Brain microvascular endothelial cell (primary cell): ENCODE data around the gene COL3A1.

ENCODE experiments used
- DNase-seq: peaks from one replicate; pipeline ENCODE4 v3.0.0-alpha.2; 2020
- H3K27ac ChIP-seq: fragments of 250-450 bp; sonication (Bioruptor Pico); 2 replicates; pipeline ENCODE4 v1.5.1; 2020; ENCODE audit warnings: mild to moderate bottlenecking, moderate library complexity
- H3K27me3 ChIP-seq: fragments of 250-450 bp; sonication (Bioruptor Pico); replicated peaks from 2 replicates; pipeline ENCODE4 v1.5.1; 2020; ENCODE audit warnings: mild to moderate bottlenecking
- H3K36me3 ChIP-seq: fragments of 250-450 bp; sonication (Bioruptor Pico); replicated peaks from 2 replicates; pipeline ENCODE4 v1.5.1; 2020; ENCODE audit warnings: mild to moderate bottlenecking
- H3K4me3 ChIP-seq: 2 replicates; pipeline ENCODE4 v1.5.1; 2011; ENCODE audit warnings: low read depth, mild to moderate bottlenecking, control low read depth, low read length, moderate library complexity
- in situ Hi-C: cut with HindIII; loops from 2 replicates; pipeline ENCODE4 v1.10.0; 2017; ENCODE audit warnings: low sequenced_read_pairs, low pct_ligation_motif_present
- TF ChIP-seq, protein P1 (sequence below): IDR thresholded peaks from 2 replicates; pipeline ENCODE4 v1.5.1; 2011; ENCODE audit warnings: low read depth, mild to moderate bottlenecking, moderate library complexity, low read length, control low read depth, inconsistent platforms; ENCODE audit errors: missing control alignments

The COL3A1 gene

DNA sequence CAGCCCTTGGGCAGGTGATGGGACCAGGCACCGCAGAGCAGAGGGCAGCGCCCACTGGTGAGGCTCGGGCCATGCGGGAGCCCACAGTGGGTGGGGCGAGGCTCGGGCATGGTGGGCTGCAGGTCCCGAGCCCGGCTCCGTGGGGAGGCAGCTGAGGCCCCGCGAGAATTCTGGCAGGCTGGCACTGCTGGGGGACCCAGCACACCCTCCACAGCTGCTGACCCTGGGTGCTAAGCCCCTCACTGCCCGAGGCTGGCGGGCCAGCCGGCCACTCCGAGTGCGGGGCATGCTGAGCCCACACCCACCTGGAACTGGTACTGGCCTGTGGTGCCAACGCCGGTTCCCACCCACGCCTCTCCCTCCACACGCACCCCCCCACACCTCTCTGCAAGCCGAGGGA, 29.7 kb upstream of the COL3A1 start:
- TF ChIP-seq, protein P1, sequence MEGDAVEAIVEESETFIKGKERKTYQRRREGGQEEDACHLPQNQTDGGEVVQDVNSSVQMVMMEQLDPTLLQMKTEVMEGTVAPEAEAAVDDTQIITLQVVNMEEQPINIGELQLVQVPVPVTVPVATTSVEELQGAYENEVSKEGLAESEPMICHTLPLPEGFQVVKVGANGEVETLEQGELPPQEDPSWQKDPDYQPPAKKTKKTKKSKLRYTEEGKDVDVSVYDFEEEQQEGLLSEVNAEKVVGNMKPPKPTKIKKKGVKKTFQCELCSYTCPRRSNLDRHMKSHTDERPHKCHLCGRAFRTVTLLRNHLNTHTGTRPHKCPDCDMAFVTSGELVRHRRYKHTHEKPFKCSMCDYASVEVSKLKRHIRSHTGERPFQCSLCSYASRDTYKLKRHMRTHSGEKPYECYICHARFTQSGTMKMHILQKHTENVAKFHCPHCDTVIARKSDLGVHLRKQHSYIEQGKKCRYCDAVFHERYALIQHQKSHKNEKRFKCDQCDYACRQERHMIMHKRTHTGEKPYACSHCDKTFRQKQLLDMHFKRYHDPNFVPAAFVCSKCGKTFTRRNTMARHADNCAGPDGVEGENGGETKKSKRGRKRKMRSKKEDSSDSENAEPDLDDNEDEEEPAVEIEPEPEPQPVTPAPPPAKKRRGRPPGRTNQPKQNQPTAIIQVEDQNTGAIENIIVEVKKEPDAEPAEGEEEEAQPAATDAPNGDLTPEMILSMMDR: no peak
- Histone ChIP-seq H3K27me3 (no peaks in the 10 kb centered on the region), H3K27ac (no peak overlapping the region), H3K36me3 (no peaks in the 10 kb centered on the region), H3K4me3 (no peak overlapping the region)
- in situ Hi-C loops: no loop called here
- DNase-seq: no peak

DNA sequence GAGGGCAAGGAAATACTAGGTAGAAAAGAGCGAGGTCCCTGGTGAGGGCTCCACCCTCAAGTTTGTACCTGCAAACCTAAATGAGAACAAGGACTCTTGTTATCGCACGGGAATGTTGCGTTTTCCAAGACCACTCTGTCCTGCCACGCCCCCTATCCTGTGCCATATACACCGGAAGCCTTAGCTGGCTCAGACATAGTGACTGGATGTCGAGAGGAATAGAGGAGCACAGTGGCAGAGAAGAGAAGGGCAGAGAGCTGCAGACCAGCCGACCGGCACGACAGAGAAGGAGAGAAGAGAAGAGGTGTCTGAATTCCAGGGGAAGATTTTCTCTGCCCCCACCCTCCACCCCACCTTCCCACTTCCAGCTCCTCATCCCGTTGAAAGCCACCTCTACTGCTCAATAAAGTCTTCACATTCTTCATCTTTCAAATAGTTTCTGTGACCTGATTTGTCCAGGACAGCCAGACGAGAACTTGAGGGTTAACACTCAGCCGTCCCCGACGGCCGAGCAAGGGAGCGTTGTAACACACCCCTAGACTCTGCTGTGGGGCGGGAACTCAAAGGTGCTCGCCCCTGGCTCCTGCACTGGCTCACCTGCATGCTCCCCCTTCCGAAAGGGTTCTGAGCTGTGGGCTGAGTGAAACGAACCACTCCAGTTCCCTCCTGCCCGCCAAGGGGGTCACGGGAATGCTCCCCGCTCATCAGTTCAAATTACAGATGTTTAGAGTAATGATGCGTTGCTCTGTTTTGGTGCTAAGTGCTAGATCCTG, 24.9 kb upstream of the COL3A1 start:
- TF ChIP-seq, protein P1: no peak
- Histone ChIP-seq H3K27me3 (no peaks in the 10 kb centered on the region), H3K27ac (no peak overlapping the region), H3K4me3 (no peak overlapping the region), H3K36me3 (no peaks in the 10 kb centered on the region)
- in situ Hi-C loops: no loop called here
- no peak for DNase-seq

DNA sequence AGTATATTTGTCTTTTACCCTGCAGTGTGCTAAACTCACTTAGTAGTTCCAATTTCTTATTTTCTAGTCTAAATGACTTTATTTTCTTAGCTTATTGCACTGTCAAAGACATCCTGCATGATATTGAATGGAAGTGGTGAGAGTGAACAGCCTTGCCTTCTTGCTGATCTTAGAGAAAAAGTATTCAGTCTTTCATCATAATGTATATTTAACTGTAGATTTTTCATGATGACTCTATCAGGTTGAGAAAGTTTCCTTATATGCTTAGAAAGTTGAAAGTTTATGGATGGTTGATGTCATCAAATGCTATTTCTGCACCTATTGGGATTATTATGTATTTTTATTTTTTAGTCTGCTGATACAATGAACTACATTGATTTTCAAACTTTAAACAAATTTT, 21.3 kb upstream of the COL3A1 start:
- Histone ChIP-seq H3K4me3 (no peak overlapping the region), H3K27me3 (no peaks in the 10 kb centered on the region), H3K27ac (no peak overlapping the region), H3K36me3 (no peaks in the 10 kb centered on the region)
- TF ChIP-seq, protein P1: no peak
- DNase-seq: no peak
- in situ Hi-C loops: no loop called here

DNA sequence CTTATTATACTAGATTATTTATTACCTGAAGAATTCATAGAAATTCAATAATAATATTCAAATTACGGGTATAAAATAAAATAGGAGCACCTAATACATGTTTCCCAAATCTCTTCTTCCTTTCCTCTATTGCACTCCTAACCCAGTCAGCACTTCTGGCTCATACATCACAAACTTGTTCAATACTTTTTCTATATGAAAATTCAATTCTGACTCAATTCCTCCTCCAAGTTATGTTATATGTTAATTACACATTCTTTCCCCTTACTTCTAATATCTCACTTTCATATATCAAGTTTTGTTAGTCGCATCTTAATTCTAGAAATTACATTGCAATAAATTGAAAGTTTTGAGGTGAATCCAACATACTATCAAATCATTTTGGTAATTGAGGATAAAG, 17.9 kb upstream of the COL3A1 start:
- H3K27me3 ChIP-seq: no peaks in the 10 kb centered on the region
- in situ Hi-C loops: no loop called here
- no peak overlapping the region for H3K27ac ChIP-seq
- H3K4me3 ChIP-seq: no peak overlapping the region
- DNase-seq: no peak
- TF ChIP-seq, protein P1: no peak
- H3K36me3 ChIP-seq: no peaks in the 10 kb centered on the region

DNA sequence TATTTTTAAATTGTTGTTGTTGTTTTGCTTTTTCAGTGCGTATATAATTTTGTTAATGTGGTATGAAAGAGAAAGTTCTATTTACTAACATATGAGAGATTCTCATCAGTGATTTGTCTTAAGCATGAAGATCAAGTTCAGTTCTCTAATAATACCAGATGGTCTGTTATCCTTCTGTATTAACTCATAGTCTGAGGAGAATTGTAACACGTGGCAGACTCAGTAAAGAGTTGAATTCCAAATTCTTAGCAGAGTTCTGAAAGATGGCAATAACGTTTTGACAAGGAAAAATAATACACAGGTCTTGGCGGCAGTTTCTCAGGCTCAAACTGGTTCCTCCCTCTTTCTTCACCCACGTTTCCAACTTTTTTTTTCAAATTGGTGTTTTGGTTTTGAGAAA, 17.2 kb upstream of the COL3A1 start:
- no peaks in the 10 kb centered on the region for H3K36me3 ChIP-seq
- no peak overlapping the region for H3K4me3 ChIP-seq
- H3K27ac ChIP-seq: no peak overlapping the region
- in situ Hi-C loops: no loop called here
- no peaks in the 10 kb centered on the region for H3K27me3 ChIP-seq
- DNase-seq: no peak
- TF ChIP-seq, protein P1: no peak

DNA sequence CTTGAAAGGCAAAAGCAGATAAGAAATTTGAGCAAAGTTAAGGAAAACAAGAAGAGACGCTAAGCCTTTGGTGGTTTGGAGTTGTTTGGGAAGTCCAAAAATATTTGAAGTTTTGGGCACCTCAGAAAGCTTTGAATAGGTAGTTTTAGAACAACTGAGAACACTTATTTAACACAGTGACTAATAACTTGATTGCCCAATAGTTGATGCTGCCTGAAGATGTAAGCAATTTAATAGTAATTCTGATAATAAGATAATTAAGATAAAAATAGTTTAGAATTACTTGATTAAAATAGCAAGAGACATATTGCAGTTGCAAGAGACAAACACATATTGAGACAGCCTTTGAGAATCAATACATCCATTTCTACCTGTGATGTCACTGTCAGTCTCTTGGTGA, 16.5 kb upstream of the COL3A1 start:
- in situ Hi-C loops: no loop called here
- TF ChIP-seq, protein P1: no peak
- Histone ChIP-seq H3K27ac (no peak overlapping the region), H3K36me3 (no peaks in the 10 kb centered on the region), H3K27me3 (no peaks in the 10 kb centered on the region), H3K4me3 (no peak overlapping the region)
- no peak for DNase-seq
